ENCODE results near the gene ARHGAP26. TPM values are rescaled to one million over a fixed set of nuclear protein-coding genes. Genes with fewer than 3 reads are reported as not detected.

Gene ARHGAP26
- total RNA-seq, 1 donor from 2014 or later: 71.6 TPM

DNA sequence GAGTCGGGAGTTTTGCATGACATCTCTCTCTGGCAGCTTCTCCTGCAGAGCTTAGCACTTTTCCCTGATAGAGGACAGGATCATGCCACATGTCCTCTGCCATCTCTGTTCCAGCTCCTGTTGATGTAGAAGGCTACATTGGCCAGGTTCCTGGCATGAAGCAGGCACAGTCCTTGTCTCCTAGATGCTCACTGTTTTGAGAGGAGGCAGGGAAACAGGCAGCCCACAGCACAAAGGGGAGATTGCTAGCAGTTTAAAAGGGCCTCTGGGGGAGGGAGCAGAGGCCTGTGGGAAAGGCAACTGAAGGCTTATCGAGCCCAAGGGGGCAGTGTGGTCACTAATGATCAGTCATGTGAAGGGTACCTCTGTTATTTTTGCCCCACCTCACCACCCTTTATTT is 10.7 kb downstream of the ARHGAP26 start:
- intact Hi-C loops (cut with DNase I): no loop called here
- ATAC-seq (no peak), DNase-seq (ENCODE audit: low spot score) (no peak)

DNA sequence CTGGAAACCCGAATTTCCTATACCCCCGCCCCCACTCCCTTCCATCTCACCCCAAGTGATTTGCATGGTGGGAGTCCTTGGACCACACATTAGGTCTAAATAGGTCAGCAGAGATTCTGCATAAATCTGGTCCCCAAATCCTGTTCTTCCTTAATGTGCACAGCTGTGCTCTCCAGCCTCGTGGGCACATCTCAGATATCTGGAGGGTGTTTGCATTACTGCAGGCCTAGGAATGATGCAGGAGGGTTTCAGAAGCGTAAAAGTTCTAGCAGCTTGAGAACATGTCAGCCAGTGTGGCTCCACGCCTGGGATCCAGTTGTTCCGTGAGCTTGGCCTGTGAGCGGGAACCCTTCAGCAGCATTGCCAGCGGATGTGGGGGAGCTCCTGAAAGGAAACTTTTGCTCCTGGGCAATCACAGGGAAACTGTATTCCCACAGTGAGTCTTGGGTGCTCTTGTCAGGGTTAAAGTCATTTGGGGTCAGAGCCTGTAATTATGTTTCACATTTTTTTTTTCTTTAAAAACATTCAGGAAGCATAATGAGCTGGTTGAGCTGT is 12.9 kb downstream of the ARHGAP26 start:
- ATAC-seq (peak; percentile 68), DNase-seq (ENCODE audit: low spot score) (peak; percentile 67)
- intact Hi-C loops (cut with DNase I): no loop called here

- ATAC-seq: peak; percentile 77
- intact Hi-C loops (cut with DNase I): no loop called here
- DNase-seq (ENCODE audit: low spot score): peak; percentile 63
These were observed 13.6 kb downstream of the ARHGAP26 start for GRCh38 chr5:142783601-142784341.

DNA sequence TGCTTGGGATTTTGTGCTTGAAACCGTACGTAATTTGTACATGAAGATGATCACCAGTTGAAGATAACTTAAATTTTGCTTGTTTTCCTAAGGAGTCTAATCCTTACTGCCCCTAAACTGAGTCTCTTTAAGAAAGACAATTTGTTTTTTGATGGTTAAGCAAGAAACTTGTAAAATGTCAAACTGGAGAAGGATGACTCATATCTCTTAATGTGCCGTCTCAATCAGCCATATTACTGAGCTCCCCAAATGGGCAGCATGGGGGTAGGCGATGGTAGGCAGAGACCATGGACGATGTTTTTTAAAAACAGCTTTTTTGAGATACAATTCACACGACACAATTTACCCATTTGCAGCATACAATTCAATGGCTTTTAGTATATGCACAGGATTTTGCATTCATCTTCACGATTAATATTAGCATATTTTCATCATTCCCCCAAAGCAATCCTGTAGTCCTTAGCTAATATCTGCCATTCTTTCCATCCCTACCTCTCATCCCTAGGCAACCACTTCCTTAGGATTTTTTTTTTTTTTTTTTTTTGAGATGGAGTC is 14.3 kb downstream of the ARHGAP26 start:
- ATAC-seq: no peak
- intact Hi-C loops (cut with DNase I): no loop called here
- no peak for DNase-seq (ENCODE audit: low spot score)

GRCh38 chr5:142785206-142785605 is 15.0 kb downstream of the ARHGAP26 start:
- DNase-seq (ENCODE audit: low spot score) (no peak), ATAC-seq (no peak)

GRCh38 chr5:142789206-142789605 is 19.0 kb downstream of the ARHGAP26 start:
- DNase-seq (ENCODE audit: low spot score) (no peak), ATAC-seq (peak; percentile 43)
- intact Hi-C loops (cut with DNase I): no loop called here

More at GRCh38 chr5:142785206-142785605, 15.0 kb downstream of the ARHGAP26 start:
- intact Hi-C loops (cut with DNase I): no loop called here

GRCh38 chr5:142792012-142792864 is 22.1 kb downstream of the ARHGAP26 start:
- intact Hi-C loops (cut with DNase I): no loop called here
- ATAC-seq: no peak
- no peak for DNase-seq (ENCODE audit: low spot score)

- DNase-seq (ENCODE audit: low spot score): no peak
- ATAC-seq: no peak
- intact Hi-C loops (cut with DNase I): no loop called here
These were observed 22.7 kb downstream of the ARHGAP26 start for GRCh38 chr5:142792865-142793232.

DNA sequence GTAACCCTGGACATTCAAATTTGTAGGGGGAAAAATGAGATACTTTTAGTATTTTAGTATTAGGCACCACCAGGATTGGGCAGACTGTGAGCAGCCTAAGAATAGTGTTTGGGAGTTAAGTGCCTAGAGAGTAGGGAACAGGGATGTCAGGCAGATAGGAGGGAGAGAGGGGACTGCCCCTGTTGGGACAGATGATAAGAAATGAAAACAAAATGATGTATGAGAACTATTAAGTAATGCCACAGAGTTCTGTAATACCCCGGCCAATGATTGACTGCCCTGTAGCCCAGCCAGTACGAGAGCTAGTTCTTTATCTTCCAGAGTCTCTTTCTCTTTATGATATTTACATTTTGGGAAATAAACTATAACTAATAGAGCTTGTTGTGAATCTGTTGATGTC is 24.4 kb downstream of the ARHGAP26 start:
- ATAC-seq: no peak
- intact Hi-C loops (cut with DNase I): no loop called here
- DNase-seq (ENCODE audit: low spot score): no peak

- no peak for DNase-seq (ENCODE audit: low spot score)
- intact Hi-C loops (cut with DNase I): no loop called here
- ATAC-seq: peak; percentile 33
These were observed 25.1 kb downstream of the ARHGAP26 start for GRCh38 chr5:142795251-142795650.

GRCh38 chr5:142796492-142797109 is 26.4 kb downstream of the ARHGAP26 start:
- no peak for ATAC-seq
- DNase-seq (ENCODE audit: low spot score): no peak
- intact Hi-C loops (cut with DNase I): no loop called here

- ATAC-seq (no peak), DNase-seq (ENCODE audit: low spot score) (no peak)
- intact Hi-C loops (cut with DNase I): no loop called here
These were observed 27.2 kb downstream of the ARHGAP26 start for GRCh38 chr5:142797420-142797819.

DNA sequence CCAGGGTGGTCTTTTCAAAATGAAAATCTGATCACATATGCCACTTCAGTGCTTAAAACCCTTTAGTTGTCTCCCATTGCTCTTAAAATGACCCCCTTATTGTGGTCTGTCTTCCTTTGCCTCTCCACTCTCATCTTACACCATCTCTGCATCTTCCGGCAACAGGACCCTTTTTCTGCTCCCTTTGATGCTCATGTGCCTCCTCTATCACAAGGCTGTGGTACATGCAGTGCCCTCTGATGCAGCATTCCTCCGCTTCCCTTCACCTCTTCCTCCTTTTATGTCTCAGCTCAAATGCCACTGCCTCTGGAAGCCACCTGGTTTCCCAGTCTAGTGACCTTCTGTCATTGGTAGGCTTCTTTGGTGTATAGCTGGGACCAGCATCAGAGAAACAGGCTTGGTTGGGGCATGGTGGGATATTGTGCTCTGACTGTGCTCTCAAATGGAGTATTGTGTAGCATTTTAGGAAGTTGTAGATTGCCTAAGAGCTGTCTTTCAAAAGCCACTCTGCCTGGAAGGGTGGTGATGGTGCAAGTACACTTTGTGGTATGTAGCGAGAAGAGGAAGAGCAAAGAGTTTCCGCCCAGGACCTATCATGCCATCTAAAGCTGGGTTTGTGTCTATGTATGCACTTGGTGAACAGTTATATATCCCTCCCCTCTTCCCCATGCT is 28.1 kb downstream of the ARHGAP26 start:
- intact Hi-C loops (cut with DNase I): no loop called here
- peak; percentile 84 for ATAC-seq
- DNase-seq (ENCODE audit: low spot score): no peak

DNA sequence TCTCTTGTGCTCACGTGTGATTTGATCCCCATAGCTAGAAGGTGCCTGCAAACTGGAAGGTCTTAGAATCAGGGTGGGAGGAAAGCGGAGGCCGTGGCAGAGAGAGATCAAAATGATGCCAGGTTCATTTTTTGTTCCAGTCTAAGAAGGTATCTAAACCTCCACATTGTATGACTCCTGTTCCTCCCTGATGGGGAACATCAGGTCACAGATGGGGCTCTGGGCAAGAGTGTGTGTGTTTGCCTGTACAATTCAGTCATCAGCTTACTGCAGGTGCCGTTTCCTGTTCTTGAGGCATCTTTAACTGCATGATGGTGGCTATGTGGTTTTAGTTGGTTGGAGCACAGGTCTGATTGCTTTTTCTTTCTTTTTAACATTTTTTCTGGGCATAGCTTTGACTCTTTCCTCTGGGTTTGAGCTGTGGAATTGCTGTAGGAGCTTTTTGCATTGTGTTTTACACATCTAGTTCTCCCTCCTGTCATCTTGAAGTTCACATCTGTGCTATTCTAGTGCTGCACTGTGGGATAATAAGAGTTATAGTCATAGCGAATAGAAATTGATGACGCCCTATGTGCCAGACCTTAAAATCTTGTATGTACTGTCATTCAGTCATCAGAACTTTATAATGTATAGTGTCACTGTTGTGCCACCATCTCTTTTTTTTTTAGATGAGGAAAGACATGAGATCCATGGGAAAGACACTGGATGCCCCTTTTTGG is 30.8 kb downstream of the ARHGAP26 start:
- DNase-seq (ENCODE audit: low spot score) (no peak), ATAC-seq (no peak)
- intact Hi-C loops (cut with DNase I): no loop called here

GRCh38 chr5:142801495-142801871 is 31.3 kb downstream of the ARHGAP26 start:
- ATAC-seq: no peak
- intact Hi-C loops (cut with DNase I): no loop called here
- DNase-seq (ENCODE audit: low spot score): no peak

DNA sequence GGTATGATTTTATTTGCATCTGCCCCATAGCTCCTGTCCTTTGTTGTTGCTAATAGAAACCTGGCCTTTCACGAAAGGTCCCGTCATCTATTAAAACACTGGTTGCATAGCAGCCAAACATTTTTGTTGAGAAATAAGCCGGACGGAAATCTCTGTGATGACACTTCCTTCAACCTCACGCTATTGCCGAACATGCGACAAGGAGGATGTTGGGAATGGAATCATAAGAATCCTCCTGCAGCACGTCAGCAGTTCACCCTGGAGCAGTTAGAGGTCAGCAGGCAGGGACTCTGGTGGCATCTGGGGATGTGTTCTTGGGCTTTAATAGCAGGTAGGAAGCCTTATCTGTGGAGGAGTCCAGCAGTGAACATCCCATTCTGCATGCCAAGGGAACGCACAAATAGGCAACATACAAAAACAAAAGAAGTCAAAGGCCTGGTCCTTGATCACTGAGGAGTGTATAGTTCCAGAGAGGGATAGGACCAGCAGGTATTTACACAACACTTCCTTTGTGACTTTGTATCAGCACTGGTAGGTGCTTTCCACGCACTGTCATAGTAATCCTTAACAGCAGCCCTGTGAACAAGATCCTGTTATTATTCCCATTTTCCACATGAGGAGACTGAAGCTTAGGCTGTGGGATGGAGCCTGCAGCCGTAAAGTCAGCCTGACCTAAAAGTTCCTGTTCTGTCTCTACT is 33.4 kb downstream of the ARHGAP26 start:
- DNase-seq (ENCODE audit: low spot score) (no peak), ATAC-seq (peak; percentile 68)
- intact Hi-C loops (cut with DNase I): no loop called here

DNA sequence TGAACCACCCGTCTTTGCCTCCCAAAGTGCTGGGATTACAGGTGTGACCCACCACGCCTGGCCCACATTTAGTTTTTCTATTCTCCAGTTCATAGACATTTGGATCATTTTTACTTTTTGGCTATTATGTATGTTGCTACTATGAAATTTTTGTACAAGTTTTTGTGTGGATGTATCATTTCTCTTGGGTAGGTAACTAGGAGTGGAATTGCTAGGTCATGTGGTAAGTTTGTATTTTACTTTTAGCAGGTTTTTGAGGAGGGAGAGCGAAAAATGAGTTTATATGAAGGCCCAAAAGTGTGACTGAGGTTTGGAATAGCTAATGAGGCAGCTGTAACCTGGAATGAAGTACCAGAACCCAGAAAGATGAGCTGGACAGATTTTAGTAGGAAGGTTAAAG is 35.2 kb downstream of the ARHGAP26 start:
- intact Hi-C loops (cut with DNase I): no loop called here
- DNase-seq (ENCODE audit: low spot score) (no peak), ATAC-seq (no peak)

- intact Hi-C loops (cut with DNase I): no loop called here
- DNase-seq (ENCODE audit: low spot score) (no peak), ATAC-seq (no peak)
These were observed 36.7 kb downstream of the ARHGAP26 start for GRCh38 chr5:142806841-142807267.
